HFF-Myc (cell line): Measurements from ENCODE around the gene NPFF.

Experiments
- DNase-seq: peaks from one replicate; pipeline ENCODE4 v3.0.0-alpha.2; 2011; ENCODE audit warnings: low read depth; ENCODE audit errors: extremely low read depth
- H3K4me3 ChIP-seq: replicated peaks from 2 replicates; pipeline ENCODE4 v1.5.1; 2011; ENCODE audit warnings: low read depth, mild to moderate bottlenecking, control low read depth, low read length
- CTCF ChIP-seq: IDR thresholded peaks from 2 replicates; pipeline ENCODE4 v1.5.1; 2012; ENCODE audit warnings: mild to moderate bottlenecking, low read depth, low read length, control low read depth; ENCODE audit errors: missing control alignments

Gene NPFF

GRCh38 chr12:53505555-53506449 lies 1.5 kb downstream of the NPFF start:
- no peak for TF ChIP-seq CTCF
- DNase-seq: no peak
- no peak overlapping the region for H3K4me3 ChIP-seq

- DNase-seq: no peak
- no peak overlapping the region for H3K4me3 ChIP-seq
- TF ChIP-seq CTCF: no peak
Measured at GRCh38 chr12:53505086-53505485, 2.2 kb downstream of the NPFF start.

- no peak overlapping the region for H3K4me3 ChIP-seq
- TF ChIP-seq CTCF: no peak
- DNase-seq: no peak
Measured at GRCh38 chr12:53504004-53504920, 3.0 kb downstream of the NPFF start.

- TF ChIP-seq CTCF: no peak
- no peak for DNase-seq
- H3K4me3 ChIP-seq: no peak overlapping the region
Measured at GRCh38 chr12:53502983-53503728, 4.1 kb downstream of the NPFF start.

- DNase-seq: no peak
- peak overlapping the region; percentile 64 for H3K4me3 ChIP-seq
- no peak for TF ChIP-seq CTCF
Measured at GRCh38 chr12:53502331-53502730, 5.0 kb downstream of the NPFF start.

- no peak for TF ChIP-seq CTCF
- DNase-seq: no peak
- H3K4me3 ChIP-seq: peak overlapping the region; percentile 64
Measured at GRCh38 chr12:53501615-53502181, 5.6 kb downstream of the NPFF start.
